Sigmoid colon (tissue), 4 donors: ENCODE results near the gene S100A2.

Source experiments
- POLR2A ChIP-seq, 2 donors: fragments of 450-650 bp; IDR thresholded peaks; one replicate each; pipeline ENCODE4 v1.6.1; 2016; ENCODE audit warnings: antibody characterized with exemption in 2 of 2, mild to moderate bottlenecking in 2 of 2, moderate library complexity in 2 of 2
- POLR2AphosphoS5 ChIP-seq, 4 donors: sonication (generic); formaldehyde crosslinking; IDR thresholded peaks; one replicate each; pipeline ENCODE4 v1.6.1; 2017; ENCODE audit warnings: antibody characterized with exemption in 4 of 4
- TF ChIP-seq, protein P1 (sequence below), 4 experiments: fragments of 450-650 bp in 3 of 4; fragments of 200-600 bp in 1 of 4; IDR thresholded peaks; one replicate each; pipeline ENCODE4 v1.5.1; 2016 to 2019; ENCODE audit warnings: antibody characterized with exemption in 4 of 4, mild to moderate bottlenecking in 3 of 4, moderate library complexity in 2 of 4

DNA sequence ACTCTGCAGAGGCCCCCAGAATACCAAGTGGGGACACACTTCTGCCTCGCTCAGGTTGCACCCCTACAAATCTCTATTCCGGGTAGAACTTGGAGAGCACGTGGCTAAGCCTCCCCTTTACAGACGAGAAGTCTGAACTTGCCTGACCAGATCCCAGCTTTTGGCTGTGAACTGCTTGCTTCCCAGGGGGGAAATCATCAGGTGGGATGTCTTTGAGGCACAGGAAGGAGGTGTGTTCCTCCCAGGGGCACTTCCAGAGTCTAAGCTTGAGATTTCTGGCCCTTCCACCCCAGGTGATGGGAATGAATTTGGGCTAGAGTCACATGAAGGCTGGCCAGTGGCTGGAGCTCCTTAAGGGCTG lies 15.3 kb downstream of the S100A2 start:
- TF ChIP-seq, protein P1, sequence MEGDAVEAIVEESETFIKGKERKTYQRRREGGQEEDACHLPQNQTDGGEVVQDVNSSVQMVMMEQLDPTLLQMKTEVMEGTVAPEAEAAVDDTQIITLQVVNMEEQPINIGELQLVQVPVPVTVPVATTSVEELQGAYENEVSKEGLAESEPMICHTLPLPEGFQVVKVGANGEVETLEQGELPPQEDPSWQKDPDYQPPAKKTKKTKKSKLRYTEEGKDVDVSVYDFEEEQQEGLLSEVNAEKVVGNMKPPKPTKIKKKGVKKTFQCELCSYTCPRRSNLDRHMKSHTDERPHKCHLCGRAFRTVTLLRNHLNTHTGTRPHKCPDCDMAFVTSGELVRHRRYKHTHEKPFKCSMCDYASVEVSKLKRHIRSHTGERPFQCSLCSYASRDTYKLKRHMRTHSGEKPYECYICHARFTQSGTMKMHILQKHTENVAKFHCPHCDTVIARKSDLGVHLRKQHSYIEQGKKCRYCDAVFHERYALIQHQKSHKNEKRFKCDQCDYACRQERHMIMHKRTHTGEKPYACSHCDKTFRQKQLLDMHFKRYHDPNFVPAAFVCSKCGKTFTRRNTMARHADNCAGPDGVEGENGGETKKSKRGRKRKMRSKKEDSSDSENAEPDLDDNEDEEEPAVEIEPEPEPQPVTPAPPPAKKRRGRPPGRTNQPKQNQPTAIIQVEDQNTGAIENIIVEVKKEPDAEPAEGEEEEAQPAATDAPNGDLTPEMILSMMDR (IDR thresholded peaks at IDR 0.05), result no peak
- no peak for TF ChIP-seq POLR2A (IDR thresholded peaks at IDR 0.05)
- no peak for TF ChIP-seq POLR2AphosphoS5 (IDR thresholded peaks at IDR 0.05)
